Breast epithelium (tissue), 4 donors: Measurements from ENCODE around the gene NKIRAS2. TPM values are rescaled to one million over a fixed set of nuclear protein-coding genes. Genes with fewer than 3 reads are reported as not detected.

Source experiments
- DNase-seq, 2 donors: peaks; one replicate each; pipeline ENCODE4 v3.0.0-alpha.2; 2019; ENCODE audit warnings: low spot score in 2 of 2
- H3K27ac ChIP-seq, 2 donors: fragments of 200-600 bp; sonication (generic) in 1 of 2; one replicate each; pipeline ENCODE4 v1.5.1; 2016 to 2019; ENCODE audit warnings: mild to moderate bottlenecking in 1 of 2
- H3K27me3 ChIP-seq, 2 donors: fragments of 200-600 bp; sonication (generic) in 1 of 2; one replicate each; pipeline versions ENCODE4 v1.5.1 to v1.6.0; 2017 to 2019; ENCODE audit warnings: control low read depth in 1 of 2, mild to moderate bottlenecking in 1 of 2
- H3K36me3 ChIP-seq: fragments of 200-600 bp; one replicate; pipeline ENCODE4 v1.5.1; 2019
- H3K4me1 ChIP-seq, 2 donors: fragments of 200-600 bp; sonication (generic); one replicate each; pipeline ENCODE4 v1.5.1; 2016 to 2019; ENCODE audit warnings: control low read depth in 1 of 2
- H3K4me3 ChIP-seq, 3 donors: fragments of 200-600 bp; sonication (generic); 1 replicate in 2 of 3; 2 replicates in 1 of 3; pipeline ENCODE4 v1.5.1; 2016 to 2019; ENCODE audit warnings: mild to moderate bottlenecking in 3 of 3, moderate library complexity in 2 of 3
- H3K9me3 ChIP-seq, 2 donors: fragments of 200-600 bp; sonication (generic) in 1 of 2; one replicate each; pipeline ENCODE4 v1.5.1; 2016 to 2019; ENCODE audit warnings: control low read depth in 1 of 2
- CTCF ChIP-seq, 3 donors: fragments of 450-650 bp; IDR thresholded peaks; one replicate each; pipeline ENCODE4 v1.5.1; 2016 to 2017; ENCODE audit warnings: antibody characterized with exemption in 3 of 3, mild to moderate bottlenecking in 3 of 3, moderate library complexity in 3 of 3
- POLR2A ChIP-seq: fragments of 450-650 bp; IDR thresholded peaks from one replicate; pipeline ENCODE4 v1.6.1; 2016; ENCODE audit warnings: antibody characterized with exemption, mild to moderate bottlenecking, moderate library complexity
- POLR2AphosphoS5 ChIP-seq, 3 donors: sonication (generic); formaldehyde crosslinking; IDR thresholded peaks; one replicate each; pipeline ENCODE4 v1.6.1; 2017; ENCODE audit warnings: antibody characterized with exemption in 3 of 3
- intact Hi-C: fragments of 100-400 bp; cut with DNase I; formaldehyde crosslinking; loops from one replicate; pipeline ENCODE4 v1.15.1; 2023; ENCODE audit warnings: low total_unique reads
- total RNA-seq, 3 donors: library from RNA; depleted of rRNA; stranded (reverse); fragments of >200 nt; gene quantifications; one replicate each; pipeline ENCODE4 v1.1.0, GENCODE V29; 2016

Gene NKIRAS2
- total RNA-seq, 3 donors from 2014 or later, result 21.6 to 33.8 (median 22.5) TPM

GRCh38 chr17:42042598-42043319, 22.9 kb downstream of the NKIRAS2 start:
- intact Hi-C loops, result no loop called here
- H3K27me3 ChIP-seq, result no peaks in the 10 kb centered on the region
- no peak for TF ChIP-seq CTCF (IDR thresholded peaks at IDR 0.05)
- no peak for TF ChIP-seq POLR2AphosphoS5 (IDR thresholded peaks at IDR 0.05)
- TF ChIP-seq POLR2A, result no peak
- H3K4me3 ChIP-seq, result no peak overlapping the region
- H3K4me1 ChIP-seq, result no peaks in the 10 kb centered on the region
- H3K27ac ChIP-seq, result no peak overlapping the region
- H3K9me3 ChIP-seq, result no peaks in the 10 kb centered on the region
- H3K36me3 ChIP-seq, result no peaks in the 10 kb centered on the region
- no peak for DNase-seq

DNA sequence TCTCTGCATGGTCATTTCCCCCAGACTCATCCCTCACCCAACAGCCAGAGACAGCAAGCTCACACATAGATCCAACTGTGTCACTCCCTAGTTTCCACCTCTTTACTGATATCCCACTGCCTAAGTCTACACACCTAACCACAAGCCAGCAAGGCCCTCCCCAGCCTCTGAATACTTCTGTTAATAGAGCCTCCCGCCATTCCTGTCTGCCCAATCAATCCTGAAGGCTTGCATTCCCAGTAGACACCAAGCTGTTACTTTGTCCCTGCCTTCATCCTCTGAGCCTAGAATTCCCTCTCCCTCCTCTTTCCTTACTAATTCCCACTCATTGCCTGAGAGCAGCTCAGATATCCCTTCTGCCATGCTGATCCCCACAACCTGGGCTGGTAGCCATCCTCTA, 25.8 kb downstream of the NKIRAS2 start:
- Histone ChIP-seq H3K4me1 (no peaks in the 10 kb centered on the region), H3K9me3 (no peaks in the 10 kb centered on the region), H3K27me3 (no peaks in the 10 kb centered on the region), H3K4me3 (no peak overlapping the region), H3K36me3 (no peaks in the 10 kb centered on the region), H3K27ac (no peak overlapping the region)
- no peak for DNase-seq
- no peak for TF ChIP-seq POLR2A
- no peak for TF ChIP-seq POLR2AphosphoS5 (IDR thresholded peaks at IDR 0.05)
- no peak for TF ChIP-seq CTCF (IDR thresholded peaks at IDR 0.05)
- intact Hi-C loops, result no loop called here

GRCh38 chr17:42047343-42047742, 27.5 kb downstream of the NKIRAS2 start:
- no peaks in the 10 kb centered on the region for H3K27me3 ChIP-seq
- H3K27ac ChIP-seq, result no peak overlapping the region
- no peaks in the 10 kb centered on the region for H3K36me3 ChIP-seq
- H3K9me3 ChIP-seq, result no peaks in the 10 kb centered on the region
- no peak for DNase-seq
- H3K4me3 ChIP-seq, result no peak overlapping the region
- no peaks in the 10 kb centered on the region for H3K4me1 ChIP-seq
- no peak for TF ChIP-seq CTCF (IDR thresholded peaks at IDR 0.05)
- TF ChIP-seq POLR2A, result no peak
- no peak for TF ChIP-seq POLR2AphosphoS5 (IDR thresholded peaks at IDR 0.05)
- intact Hi-C loops, result no loop called here

- H3K27ac ChIP-seq, result peak overlapping the region; percentile 74 to 77
- no peaks in the 10 kb centered on the region for H3K4me1 ChIP-seq
- no peaks in the 10 kb centered on the region for H3K36me3 ChIP-seq
- intact Hi-C loops, result no loop called here
- TF ChIP-seq POLR2AphosphoS5 (IDR thresholded peaks at IDR 0.05) (no peak), POLR2A (no peak), CTCF (IDR thresholded peaks at IDR 0.05) (no peak)
- H3K27me3 ChIP-seq, result no peaks in the 10 kb centered on the region
- no peak for DNase-seq
- peak overlapping the region; percentile 66 to 94 (median 78) for H3K4me3 ChIP-seq
- no peaks in the 10 kb centered on the region for H3K9me3 ChIP-seq
These were observed 30.0 kb downstream of the NKIRAS2 start for GRCh38 chr17:42049834-42050392.

GRCh38 chr17:42050393-42051012, 30.6 kb downstream of the NKIRAS2 start, which contains the start of gene C17orf113:
Gene C17orf113 (minus strand): TSS chr17:42050601. CDS start chr17:42043376, 7,225 bp downstream.
- intact Hi-C loops, result no loop called here
- H3K27me3 ChIP-seq, result no peaks in the 10 kb centered on the region

More at GRCh38 chr17:42050393-42051012, 30.6 kb downstream of the NKIRAS2 start, which contains the start of gene C17orf113:
- Histone ChIP-seq H3K4me3 (peak within 1 kb of the TSS; percentile 66 to 94 (median 78)), H3K27ac (peak within 1 kb of the TSS; percentile 74 to 77), H3K4me1 (no peaks in the 10 kb centered on the region), H3K36me3 (no peaks in the 10 kb centered on the region), H3K9me3 (no peaks in the 10 kb centered on the region)
- DNase-seq, result peak in 1 of 2 donors; percentile 65
- TF ChIP-seq CTCF (IDR thresholded peaks at IDR 0.05) (peak in 1 of 3 donors; percentile 14), POLR2AphosphoS5 (IDR thresholded peaks at IDR 0.05) (peak in 1 of 3 donors; percentile 23), POLR2A (no peak)
